OCI-LY1 (cell line): Measurements from ENCODE around the gene SPTB.

Source experiments
- EZH2 ChIP-seq: fragments of 200-600 bp; sonication (generic), shearing (Covaris generic); IDR thresholded peaks from 2 replicates; pipeline ENCODE4 v1.8.0; 2017; ENCODE audit warnings: borderline replicate concordance, mixed run types, mild to moderate bottlenecking, antibody characterized with exemption, low read length, moderate library complexity, mixed read lengths
- TF ChIP-seq, protein P1 (sequence below): fragments of 200-600 bp; sonication (generic), shearing (Covaris generic); IDR thresholded peaks from 2 replicates; pipeline ENCODE4 v1.5.1; 2017; ENCODE audit warnings: mild to moderate bottlenecking, antibody characterized with exemption, low read length, moderate library complexity, mixed read lengths

DNA sequence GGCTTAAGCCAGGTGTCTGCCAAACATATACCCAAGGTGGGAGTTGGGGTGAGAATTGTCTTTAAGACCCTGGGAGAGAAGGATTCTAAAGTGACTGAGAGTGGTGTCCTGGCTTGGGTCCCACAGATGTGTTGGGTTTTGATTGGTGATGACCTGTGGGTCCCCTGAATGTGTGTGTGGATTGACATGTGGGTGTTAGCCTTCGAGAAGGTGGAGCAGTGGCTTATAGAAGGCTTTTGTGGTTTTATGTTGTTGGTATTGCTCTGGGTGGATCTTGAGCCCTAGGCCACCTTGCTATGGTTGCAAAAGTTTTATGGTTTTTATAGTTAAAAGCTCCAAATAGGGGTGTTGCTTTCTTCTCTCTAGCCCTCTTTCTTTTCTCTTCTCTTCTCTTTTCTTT lies 145.8 kb downstream of the SPTB start:
- TF ChIP-seq EZH2 = no peak
- TF ChIP-seq, protein P1, sequence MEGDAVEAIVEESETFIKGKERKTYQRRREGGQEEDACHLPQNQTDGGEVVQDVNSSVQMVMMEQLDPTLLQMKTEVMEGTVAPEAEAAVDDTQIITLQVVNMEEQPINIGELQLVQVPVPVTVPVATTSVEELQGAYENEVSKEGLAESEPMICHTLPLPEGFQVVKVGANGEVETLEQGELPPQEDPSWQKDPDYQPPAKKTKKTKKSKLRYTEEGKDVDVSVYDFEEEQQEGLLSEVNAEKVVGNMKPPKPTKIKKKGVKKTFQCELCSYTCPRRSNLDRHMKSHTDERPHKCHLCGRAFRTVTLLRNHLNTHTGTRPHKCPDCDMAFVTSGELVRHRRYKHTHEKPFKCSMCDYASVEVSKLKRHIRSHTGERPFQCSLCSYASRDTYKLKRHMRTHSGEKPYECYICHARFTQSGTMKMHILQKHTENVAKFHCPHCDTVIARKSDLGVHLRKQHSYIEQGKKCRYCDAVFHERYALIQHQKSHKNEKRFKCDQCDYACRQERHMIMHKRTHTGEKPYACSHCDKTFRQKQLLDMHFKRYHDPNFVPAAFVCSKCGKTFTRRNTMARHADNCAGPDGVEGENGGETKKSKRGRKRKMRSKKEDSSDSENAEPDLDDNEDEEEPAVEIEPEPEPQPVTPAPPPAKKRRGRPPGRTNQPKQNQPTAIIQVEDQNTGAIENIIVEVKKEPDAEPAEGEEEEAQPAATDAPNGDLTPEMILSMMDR = no peak
